Motor neuron (in vitro differentiated cells): ENCODE data around the gene GPR107. TPM values are rescaled to one million over a fixed set of nuclear protein-coding genes. Genes with fewer than 3 reads are reported as not detected.

Source experiments
- ATAC-seq, 8 experiments: fragments of 200-7000 bp; cut with Tn5 transposase; replicated peaks in 6 of 8; 2 replicates each; pipeline ENCODE4 v1.8.0; 2021; ENCODE audit warnings: mild to moderate bottlenecking in 8 of 8, moderate library complexity in 8 of 8
- H3K27ac ChIP-seq, 2 donors: fragments of 250-450 bp; sonication (Bioruptor Pico); 2 replicates each; pipeline ENCODE4 v1.9.0; 2021; ENCODE audit warnings: antibody characterized with exemption in 2 of 2, mild to moderate bottlenecking in 2 of 2, moderate library complexity in 1 of 2
- H3K4me1 ChIP-seq, 2 donors: fragments of 250-450 bp; sonication (Bioruptor Pico); replicated peaks in 1 of 2; 2 replicates each; pipeline ENCODE4 v1.6.1; 2021; ENCODE audit warnings: antibody characterized with exemption in 2 of 2, mild to moderate bottlenecking in 2 of 2, moderate library complexity in 1 of 2
- H3K4me3 ChIP-seq, 5 donors: fragments of 250-450 bp; sonication (Bioruptor Pico); 2 replicates each; pipeline ENCODE4 v1.9.0; 2021; ENCODE audit warnings: antibody characterized with exemption in 5 of 5, mild to moderate bottlenecking in 5 of 5, moderate library complexity in 4 of 5
- WGBS, 10 experiments: fragments of 450-650 bp; shearing (Covaris generic); methylation state at CpG; one replicate each; pipeline ENCODE4 v1.0.0; 2022; 5-methylcytosine and 5-hydroxymethylcytosine counted together
- in situ Hi-C, 9 experiments: fragments of 400-800 bp; cut with MboI; loops; one replicate each; pipeline ENCODE4 v1.15.0; 2021; ENCODE audit warnings: low sequenced_read_pairs in 9 of 9, low pct_unique_long_range_greater_than_20kb in 2 of 9; ENCODE audit not compliant: unreplicated experiment in 9 of 9
- total RNA-seq, 8 experiments: library from RNA; unstranded; fragments of 300-600 nt; gene quantifications; 2 replicates each; pipeline versions ENCODE4 v1.2.3 to v1.2.4, GENCODE V29; 2022

The GPR107 gene
- total RNA-seq, 8 experiments from 2014 or later = 27.6 to 58.5 (median 39.7) TPM

- Histone ChIP-seq H3K4me3 (no peak overlapping the region), H3K4me1 (peaks cover 14 to 19% of the 10 kb centered on the region in 2 donors), H3K27ac (no peak overlapping the region)
- no peak for ATAC-seq
- WGBS, 10 experiments = 70 to 100% (median 95%) methylated on average over 1 to 10 of the region's 12 CpGs; no CpG with 5 or more reads in 4 of the 10 experiments
- in situ Hi-C loops = no loop called here
Measured at GRCh38 chr9:130180516-130180915, 126.8 kb downstream of the GPR107 start.

GRCh38 chr9:130181678-130182380, 128.1 kb downstream of the GPR107 start:
- 90 to 100% methylated on average over 2 to 3 of the region's 33 CpGs; no CpG with 5 or more reads in 8 of the 10 experiments for WGBS, 10 experiments
- peaks cover 25 to 32% of the 10 kb centered on the region in 2 donors for H3K4me1 ChIP-seq
- H3K4me3 ChIP-seq = no peak overlapping the region
- in situ Hi-C loops = no loop called here
- H3K27ac ChIP-seq = no peak overlapping the region
- ATAC-seq = no peak

- no peak overlapping the region for H3K27ac ChIP-seq
- in situ Hi-C loops = no loop called here
- WGBS, 10 experiments = 80 to 100% (median 100%) methylated on average over 1 to 4 of the region's 17 CpGs; no CpG with 5 or more reads in 4 of the 10 experiments
- no peak for ATAC-seq
- peaks cover 31 to 38% of the 10 kb centered on the region in 2 donors for H3K4me1 ChIP-seq
- no peak overlapping the region for H3K4me3 ChIP-seq
Measured at GRCh38 chr9:130182381-130182909, 128.7 kb downstream of the GPR107 start.

- in situ Hi-C loops = no loop called here
- 0 to 42% (median 13%) methylated on average over 1 of the region's 7 CpGs; no CpG with 5 or more reads in 1 of the 10 experiments for WGBS, 10 experiments
- H3K27ac ChIP-seq = peak overlapping the region; percentile 39 to 63
Measured at GRCh38 chr9:130183133-130183762, 129.5 kb downstream of the GPR107 start.

GRCh38 chr9:130185017-130185416, 131.3 kb downstream of the GPR107 start:
- Histone ChIP-seq H3K27ac (peak overlapping the region; percentile 72 to 87), H3K4me3 (peak overlapping the region in 1 of 5 donors; percentile 14), H3K4me1 (peaks cover 38 to 42% of the 10 kb centered on the region in 2 donors)
- in situ Hi-C loops = no loop called here
- WGBS, 10 experiments = 14 to 100% (median 80%) methylated on average over 1 to 8 of the region's 15 CpGs; no CpG with 5 or more reads in 3 of the 10 experiments
- peak in 5 of 8 experiments; percentile 23 to 70 (median 48) for ATAC-seq

More at GRCh38 chr9:130183133-130183762, 129.5 kb downstream of the GPR107 start:
- H3K4me1 ChIP-seq = peaks cover 38 to 42% of the 10 kb centered on the region in 2 donors
- ATAC-seq = peak in 6 of 8 experiments; percentile 1 to 47 (median 17)
- no peak overlapping the region for H3K4me3 ChIP-seq

- Histone ChIP-seq H3K27ac (peak overlapping the region; percentile 72 to 87), H3K4me1 (peaks cover 38 to 42% of the 10 kb centered on the region in 2 donors), H3K4me3 (peak overlapping the region in 1 of 5 donors; percentile 14)
- in situ Hi-C loops = no loop called here
- peak in 5 of 8 experiments; percentile 2 to 46 (median 34) for ATAC-seq
- WGBS, 10 experiments = 24 to 80% (median 40%) methylated on average over 1 to 2 of the region's 17 CpGs; no CpG with 5 or more reads in 7 of the 10 experiments
Measured at GRCh38 chr9:130185490-130186031, 131.9 kb downstream of the GPR107 start.

- no peak overlapping the region for H3K4me3 ChIP-seq
- H3K27ac ChIP-seq = peak overlapping the region; percentile 72 to 87
- ATAC-seq = no peak
- H3K4me1 ChIP-seq = peaks cover 38 to 42% of the 10 kb centered on the region in 2 donors
- in situ Hi-C loops = no loop called here
- 54 to 60% (median 60%) methylated on average over 1 to 5 of the region's 6 CpGs; no CpG with 5 or more reads in 6 of the 10 experiments for WGBS, 10 experiments
Measured at GRCh38 chr9:130186051-130186450, 132.3 kb downstream of the GPR107 start.

- in situ Hi-C loops = no loop called here
- H3K4me3 ChIP-seq = peak overlapping the region in 1 of 5 donors; percentile 7
- peak; percentile 87 to 95 (median 90) for ATAC-seq
- peak overlapping the region; percentile 72 to 87 for H3K27ac ChIP-seq
- peaks cover 38 to 42% of the 10 kb centered on the region in 2 donors for H3K4me1 ChIP-seq
- WGBS, 10 experiments = 0 to 80% (median 40%) methylated on average over 1 to 9 of the region's 25 CpGs; no CpG with 5 or more reads in 4 of the 10 experiments
Measured at GRCh38 chr9:130186839-130187522, 133.3 kb downstream of the GPR107 start.

GRCh38 chr9:130187523-130187846, 133.8 kb downstream of the GPR107 start:
- peak in 2 of 8 experiments; percentile 1 to 12 for ATAC-seq
- H3K4me1 ChIP-seq = peaks cover 42 to 46% of the 10 kb centered on the region in 2 donors
- no peak overlapping the region for H3K4me3 ChIP-seq
- 0 to 90% methylated on average over 1 to 2 of the region's 9 CpGs; no CpG with 5 or more reads in 8 of the 10 experiments for WGBS, 10 experiments
- peak overlapping the region in 1 of 2 donors; percentile 87 for H3K27ac ChIP-seq
- in situ Hi-C loops = no loop called here

GRCh38 chr9:130188860-130189481, 135.3 kb downstream of the GPR107 start:
- ATAC-seq = peak in 2 of 8 experiments; percentile 15 to 46
- in situ Hi-C loops = no loop called here
- 88 to 100% (median 98%) methylated on average over 1 to 5 of the region's 7 CpGs; no CpG with 5 or more reads in 2 of the 10 experiments for WGBS, 10 experiments
- no peak overlapping the region for H3K27ac ChIP-seq
- H3K4me1 ChIP-seq = peaks cover 50 to 52% of the 10 kb centered on the region in 2 donors
- no peak overlapping the region for H3K4me3 ChIP-seq
